Limb (tissue), 2 donors: Measurements from ENCODE around the gene OR5D16.
"Not testable (repeated sequence)": the region's sequence is repeated elsewhere in the genome, so short reads cannot be mapped to it uniquely, and the experiment has no call there.

Source experiments
- DNase-seq, 2 donors: peaks; one replicate each; pipeline ENCODE4 v3.0.0-alpha.2; 2016; ENCODE audit errors: extremely low spot score in 2 of 2

Gene OR5D16

DNA sequence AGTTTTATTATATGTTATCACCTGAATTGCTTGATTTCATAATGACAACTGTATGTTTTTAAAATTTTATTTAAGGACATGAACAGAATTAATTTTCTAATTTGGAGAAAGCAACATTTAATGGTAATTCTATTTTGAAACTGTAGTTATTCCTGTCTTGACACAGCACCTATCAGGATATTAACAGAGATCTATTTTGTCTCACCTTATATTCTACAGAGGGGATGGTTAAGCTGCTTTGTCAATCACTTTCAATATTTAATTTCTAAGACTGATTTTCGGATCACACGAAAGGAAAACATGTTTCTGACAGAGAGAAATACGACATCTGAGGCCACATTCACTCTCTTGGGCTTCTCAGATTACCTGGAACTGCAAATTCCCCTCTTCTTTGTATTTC is at the start of gene OR5D16:
TSS of gene OR5D16 (plus strand) at position 301 of the 400 bp plus-strand sequence. CDS start at position 301, 0 bp downstream.
- DNase-seq, result no peak

- no peak for DNase-seq
These were observed 46.9 kb upstream of the OR5D16 start for GRCh38 chr11:55791606-55792005.

DNA sequence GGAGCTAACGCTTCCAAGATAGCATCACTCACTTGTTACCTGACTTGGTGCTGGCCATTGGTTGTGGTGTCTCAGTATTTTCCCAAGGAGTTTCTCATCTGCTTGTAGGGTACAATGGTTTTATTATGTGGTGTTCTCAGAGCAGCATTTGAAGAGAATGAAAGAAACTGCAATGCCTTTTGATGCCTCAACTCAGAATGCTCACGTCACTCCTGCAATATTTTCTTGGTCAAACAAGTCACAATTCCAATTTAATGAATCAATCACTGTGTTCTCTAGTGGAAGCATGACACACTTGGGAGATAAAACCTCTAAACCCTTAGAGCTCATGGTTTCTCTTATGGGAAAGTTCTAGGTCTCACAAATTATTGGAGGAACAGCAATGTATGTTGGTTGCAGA is 45.2 kb upstream of the OR5D16 start:
- DNase-seq, result no peak

DNA sequence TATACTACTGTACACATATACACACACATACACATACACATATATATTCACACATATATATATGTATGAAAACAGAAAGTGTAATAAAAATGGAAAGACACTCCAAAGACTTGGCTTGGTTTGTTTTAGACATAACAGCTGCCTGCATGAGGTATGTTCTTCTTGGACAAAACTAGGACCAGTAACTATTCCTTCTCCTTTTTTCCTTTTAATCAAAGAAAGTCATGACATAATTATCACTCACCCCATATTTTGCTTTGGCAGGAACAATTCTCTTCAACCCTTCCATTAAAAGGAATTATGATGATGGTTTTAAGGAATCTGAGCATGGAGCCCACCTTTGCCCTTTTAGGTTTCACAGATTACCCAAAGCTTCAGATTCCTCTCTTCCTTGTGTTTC is 43.3 kb upstream of the OR5D16 start, which contains the start of gene OR5D14:
TSS of gene OR5D14 (plus strand) at position 301 of the 400 bp plus-strand sequence. CDS start at position 301, 0 bp downstream.
- no peak for DNase-seq

DNA sequence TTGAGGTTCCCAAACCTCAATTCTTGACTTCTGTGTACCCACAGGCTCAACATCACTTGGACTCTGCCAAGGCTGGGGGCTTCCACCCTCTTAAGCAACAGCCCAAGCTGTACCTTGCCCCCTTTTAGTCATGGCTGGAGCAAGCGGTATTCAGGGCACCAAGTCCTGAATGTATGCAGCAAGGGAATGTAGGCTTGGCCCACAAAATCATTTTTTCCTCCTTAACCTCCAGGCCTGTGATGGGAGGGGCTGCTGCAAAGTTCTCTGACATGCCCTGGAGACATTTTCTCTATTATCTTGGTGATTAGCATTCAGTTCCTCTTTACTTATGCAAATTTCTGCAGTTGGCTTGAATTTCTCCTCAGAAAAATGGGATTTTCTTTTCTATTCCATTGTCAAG is 32.3 kb upstream of the OR5D16 start:
- DNase-seq, result no peak

DNA sequence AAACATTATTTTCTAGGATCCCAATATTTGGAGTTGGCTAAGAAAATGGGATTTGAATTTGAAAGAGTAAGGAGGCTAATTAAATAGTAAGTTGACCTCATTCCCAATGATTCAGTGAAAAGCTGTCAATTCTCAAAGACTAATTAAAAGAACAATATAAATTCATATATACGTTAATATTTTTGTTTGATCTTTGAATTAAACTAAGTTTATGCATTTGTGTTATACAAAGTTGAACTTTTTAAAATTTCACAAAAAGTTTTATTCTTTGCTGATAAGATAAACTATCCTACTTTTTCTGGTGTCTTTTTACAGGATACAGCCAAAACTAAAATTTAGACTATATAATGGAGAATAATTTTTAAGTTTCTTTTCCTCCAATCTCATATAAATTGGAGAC is 27.5 kb upstream of the OR5D16 start, which contains the start of gene OR5L1:
TSS of gene OR5L1 (plus strand) at position 301 of the 400 bp plus-strand sequence. CDS start 100 bp downstream, outside the sequence.
- DNase-seq, result no peak

GRCh38 chr11:55819330-55819729 is 19.2 kb upstream of the OR5D16 start, which contains the start of gene OR5D18:
TSS of gene OR5D18 (plus strand) at chr11:55819630. CDS start at chr11:55819630, 0 bp downstream.
- no peak for DNase-seq

DNA sequence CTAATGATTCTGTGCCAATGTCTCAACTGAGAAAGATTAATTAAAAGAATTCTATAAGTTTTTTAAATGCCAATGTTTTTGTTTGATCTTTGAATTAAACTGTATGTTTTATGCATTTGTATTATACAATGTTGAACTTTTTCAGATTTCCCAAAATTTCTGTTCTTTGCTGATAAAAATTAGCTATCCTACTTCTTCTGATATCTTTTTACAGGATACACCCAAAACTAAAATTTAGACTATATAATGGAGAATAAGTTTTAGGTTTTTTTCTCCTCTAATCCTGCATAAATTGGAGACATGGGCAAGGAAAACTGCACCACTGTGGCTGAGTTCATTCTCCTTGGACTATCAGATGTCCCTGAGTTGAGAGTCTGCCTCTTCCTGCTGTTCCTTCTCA is 11.6 kb upstream of the OR5D16 start, which contains the start of gene OR5L2:
TSS of gene OR5L2 (plus strand) at position 301 of the 400 bp plus-strand sequence. CDS start at position 301, 0 bp downstream.
- no peak for DNase-seq

GRCh38 chr11:55847453-55847852 is 8.9 kb downstream of the OR5D16 start:
- no peak for DNase-seq

- no peak for DNase-seq
These were observed 10.5 kb downstream of the OR5D16 start for GRCh38 chr11:55849037-55849436.

DNA sequence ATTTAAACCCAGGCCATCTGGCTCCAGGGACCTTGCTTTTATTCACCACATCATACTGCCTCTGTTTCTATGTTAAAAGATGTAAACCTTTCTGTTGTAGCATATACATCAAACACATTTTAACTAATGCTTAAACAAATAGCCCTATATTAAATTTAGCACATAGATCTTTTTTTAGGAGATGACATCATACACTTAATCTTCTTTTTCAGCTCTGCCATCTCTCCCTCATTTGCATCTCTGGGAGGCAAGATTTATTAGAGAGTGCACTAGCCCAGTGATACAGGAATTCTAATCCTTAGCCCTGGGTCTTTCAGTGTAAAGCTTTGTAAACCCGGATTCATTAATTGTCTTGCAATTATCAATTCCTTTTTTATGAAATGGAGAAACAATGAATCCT is 13.6 kb downstream of the OR5D16 start:
- DNase-seq, result no peak

- no peak for DNase-seq
These were observed 16.2 kb downstream of the OR5D16 start for GRCh38 chr11:55854704-55855103.

DNA sequence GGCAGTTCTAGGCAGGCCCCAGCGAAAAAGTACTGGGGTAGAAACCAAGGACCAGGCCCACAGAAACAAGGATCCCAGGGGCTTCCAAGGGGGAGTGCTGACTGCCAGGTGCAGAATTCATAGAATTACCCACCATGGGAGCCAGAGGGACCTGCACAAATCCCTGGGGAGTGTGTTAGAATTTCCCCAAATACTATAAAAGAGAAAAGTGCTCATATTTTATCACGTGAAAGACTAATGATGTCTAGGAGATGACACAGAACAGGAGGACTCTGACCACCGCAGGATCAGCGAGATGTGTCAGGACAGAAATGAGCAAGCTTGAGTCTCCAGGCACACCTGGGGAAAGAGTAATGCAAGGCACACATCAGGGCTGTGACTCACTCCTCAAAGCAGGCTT is 28.8 kb downstream of the OR5D16 start:
- DNase-seq, result not testable (repeated sequence)

- DNase-seq, result not testable (repeated sequence)
These were observed 34.2 kb downstream of the OR5D16 start for GRCh38 chr11:55872731-55873130.

- DNase-seq, result not testable (repeated sequence)
These were observed 34.6 kb downstream of the OR5D16 start for GRCh38 chr11:55873146-55873545.

GRCh38 chr11:55882997-55883396 is 44.4 kb downstream of the OR5D16 start, which contains the start of gene TRIM51:
TSS of gene TRIM51 (plus strand) at chr11:55883297. CDS start at chr11:55885429, 2,132 bp downstream.
- not testable (repeated sequence) for DNase-seq

DNA sequence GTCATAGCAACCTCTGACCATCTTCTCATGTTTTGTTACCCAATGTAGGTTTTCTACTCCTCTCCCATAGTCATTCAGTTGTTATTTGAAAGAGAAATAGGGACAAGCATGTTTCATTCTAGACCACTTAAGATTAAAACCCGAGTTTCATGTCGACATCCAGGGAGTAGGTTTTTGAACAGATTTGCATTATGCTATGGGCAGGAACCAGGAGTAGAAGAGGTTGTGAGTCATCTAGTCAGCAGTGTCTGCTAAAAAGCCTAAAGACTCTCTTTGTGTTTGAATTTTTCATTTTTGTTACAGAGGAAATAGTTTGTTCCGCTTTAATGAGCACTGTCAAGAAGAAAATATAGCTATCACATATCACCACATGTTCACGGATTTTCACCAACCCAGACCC is 46.4 kb downstream of the OR5D16 start:
- not testable (repeated sequence) for DNase-seq

DNA sequence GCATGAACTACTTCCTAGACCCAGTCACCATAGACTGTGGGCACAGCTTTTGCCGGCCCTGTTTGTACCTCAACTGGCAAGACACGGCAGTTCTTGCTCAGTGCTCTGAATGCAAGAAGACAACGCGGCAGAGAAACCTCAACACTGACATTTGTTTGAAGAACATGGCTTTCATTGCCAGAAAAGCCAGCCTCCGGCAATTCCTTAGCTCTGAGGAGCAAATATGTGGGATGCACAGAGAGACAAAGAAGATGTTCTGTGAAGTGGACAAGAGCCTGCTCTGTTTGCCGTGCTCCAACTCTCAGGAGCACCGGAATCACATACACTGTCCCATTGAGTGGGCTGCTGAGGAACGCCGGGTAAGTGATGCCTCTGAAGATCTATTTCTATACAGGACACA is 46.9 kb downstream of the OR5D16 start:
- not testable (repeated sequence) for DNase-seq
